Panc1 (cell line): ENCODE data around the gene DOCK8.

ENCODE experiments used
- CTCF ChIP-seq: fragments of 450-650 bp; IDR thresholded peaks from 2 replicates; pipeline ENCODE4 v1.5.1; 2017; ENCODE audit warnings: mild to moderate bottlenecking
- POLR2AphosphoS5 ChIP-seq: IDR thresholded peaks from 2 replicates; pipeline ENCODE4 v1.6.1; 2012; ENCODE audit warnings: mild to moderate bottlenecking, low read depth, low read length, moderate library complexity
- SIN3A ChIP-seq: IDR thresholded peaks from 2 replicates; pipeline ENCODE4 v1.6.1; 2012; ENCODE audit warnings: low read depth, mild to moderate bottlenecking, low read length, moderate library complexity, borderline replicate concordance; ENCODE audit not compliant: insufficient read depth
- TF ChIP-seq, protein P1 (sequence below), 2 experiments: IDR thresholded peaks; 2 replicates each; pipeline ENCODE4 v1.6.1; 2011 to 2012; ENCODE audit warnings: low read depth in 2 of 2, control low read depth in 1 of 2, low read length in 1 of 2, mild to moderate bottlenecking in 1 of 2, moderate library complexity in 1 of 2; ENCODE audit not compliant: insufficient read depth in 1 of 2

GRCh38 chr9:216866-217265, 2.2 kb downstream of the DOCK8 start:
- TF ChIP-seq CTCF (no peak), SIN3A (no peak), POLR2AphosphoS5 (no peak)
- TF ChIP-seq, protein P1, sequence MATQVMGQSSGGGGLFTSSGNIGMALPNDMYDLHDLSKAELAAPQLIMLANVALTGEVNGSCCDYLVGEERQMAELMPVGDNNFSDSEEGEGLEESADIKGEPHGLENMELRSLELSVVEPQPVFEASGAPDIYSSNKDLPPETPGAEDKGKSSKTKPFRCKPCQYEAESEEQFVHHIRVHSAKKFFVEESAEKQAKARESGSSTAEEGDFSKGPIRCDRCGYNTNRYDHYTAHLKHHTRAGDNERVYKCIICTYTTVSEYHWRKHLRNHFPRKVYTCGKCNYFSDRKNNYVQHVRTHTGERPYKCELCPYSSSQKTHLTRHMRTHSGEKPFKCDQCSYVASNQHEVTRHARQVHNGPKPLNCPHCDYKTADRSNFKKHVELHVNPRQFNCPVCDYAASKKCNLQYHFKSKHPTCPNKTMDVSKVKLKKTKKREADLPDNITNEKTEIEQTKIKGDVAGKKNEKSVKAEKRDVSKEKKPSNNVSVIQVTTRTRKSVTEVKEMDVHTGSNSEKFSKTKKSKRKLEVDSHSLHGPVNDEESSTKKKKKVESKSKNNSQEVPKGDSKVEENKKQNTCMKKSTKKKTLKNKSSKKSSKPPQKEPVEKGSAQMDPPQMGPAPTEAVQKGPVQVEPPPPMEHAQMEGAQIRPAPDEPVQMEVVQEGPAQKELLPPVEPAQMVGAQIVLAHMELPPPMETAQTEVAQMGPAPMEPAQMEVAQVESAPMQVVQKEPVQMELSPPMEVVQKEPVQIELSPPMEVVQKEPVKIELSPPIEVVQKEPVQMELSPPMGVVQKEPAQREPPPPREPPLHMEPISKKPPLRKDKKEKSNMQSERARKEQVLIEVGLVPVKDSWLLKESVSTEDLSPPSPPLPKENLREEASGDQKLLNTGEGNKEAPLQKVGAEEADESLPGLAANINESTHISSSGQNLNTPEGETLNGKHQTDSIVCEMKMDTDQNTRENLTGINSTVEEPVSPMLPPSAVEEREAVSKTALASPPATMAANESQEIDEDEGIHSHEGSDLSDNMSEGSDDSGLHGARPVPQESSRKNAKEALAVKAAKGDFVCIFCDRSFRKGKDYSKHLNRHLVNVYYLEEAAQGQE (IDR thresholded peaks at IDR 0.05; ENCODE audit: insufficient read depth in 1 of 2, low read depth in 2 of 2, low read length in 1 of 2) = no peak
